GM12873 (cell line): ENCODE data around the gene FBXW9.

Source experiments
- CTCF ChIP-seq: IDR thresholded peaks from 2 replicates; pipeline ENCODE4 v1.5.1; 2012; ENCODE audit warnings: low read depth, mild to moderate bottlenecking, moderate library complexity, low read length, control low read depth; ENCODE audit not compliant: insufficient read depth; ENCODE audit errors: missing control alignments

Gene FBXW9

GRCh38 chr19:12721656-12722565, 25.5 kb upstream of the FBXW9 start:
- no peak for TF ChIP-seq CTCF

- no peak for TF ChIP-seq CTCF
Measured at GRCh38 chr19:12720851-12721655, 24.6 kb upstream of the FBXW9 start.

GRCh38 chr19:12720296-12720695, 23.9 kb upstream of the FBXW9 start:
- TF ChIP-seq CTCF, result no peak

GRCh38 chr19:12715929-12716328, 19.5 kb upstream of the FBXW9 start:
- TF ChIP-seq CTCF, result no peak

- no peak for TF ChIP-seq CTCF
Measured at GRCh38 chr19:12715102-12715501, 18.7 kb upstream of the FBXW9 start.

GRCh38 chr19:12711187-12711586, 14.8 kb upstream of the FBXW9 start:
- TF ChIP-seq CTCF, result no peak

GRCh38 chr19:12708641-12709040, 12.2 kb upstream of the FBXW9 start:
- no peak for TF ChIP-seq CTCF
